Vagina (tissue), 2 donors: ENCODE data around the gene UHRF2.

Experiments used
- CTCF ChIP-seq, 3 experiments: fragments of 450-650 bp in 2 of 3; fragments of 200-600 bp in 1 of 3; sonication (generic) in 1 of 3; IDR thresholded peaks; one replicate each; pipeline ENCODE4 v1.5.1; 2017 to 2019; ENCODE audit warnings: antibody characterized with exemption in 3 of 3, mild to moderate bottlenecking in 2 of 3, moderate library complexity in 2 of 3
- POLR2AphosphoS5 ChIP-seq, 2 donors: sonication (generic); formaldehyde crosslinking; IDR thresholded peaks; one replicate each; pipeline ENCODE4 v1.9.0; 2017; ENCODE audit warnings: antibody characterized with exemption in 2 of 2, mild to moderate bottlenecking in 2 of 2, low read depth in 1 of 2; ENCODE audit not compliant: insufficient read depth in 1 of 2

GRCh38 chr9:6440405-6440804, 27.4 kb downstream of the UHRF2 start:
- TF ChIP-seq POLR2AphosphoS5 (IDR thresholded peaks at IDR 0.05; ENCODE audit: insufficient read depth in 1 of 2, low read depth in 1 of 2) (no peak), CTCF (IDR thresholded peaks at IDR 0.05) (no peak)
